Mesenchymal stem cell (in vitro differentiated cells and primary cell): ENCODE measurements around the gene RASA4B.
"Not testable (repeated sequence)": the region's sequence is repeated elsewhere in the genome, so short reads cannot be mapped to it uniquely, and the experiment has no call there.

Experiments used
- DNase-seq: peaks from one replicate; pipeline ENCODE4 v3.0.0-alpha.2; 2013
- H2AFZ ChIP-seq: one replicate; pipeline ENCODE4 v1.6.1; 2013; ENCODE audit warnings: low read depth, mild to moderate bottlenecking, control low read depth, inconsistent platforms, low read length, moderate library complexity
- H2AK5ac ChIP-seq: 2 replicates; pipeline ENCODE4 v1.6.1; 2013; ENCODE audit warnings: low read length, moderate library complexity, mild to moderate bottlenecking, inconsistent platforms; ENCODE audit not compliant: severe bottlenecking
- H2BK120ac ChIP-seq: one replicate; pipeline ENCODE4 v1.6.1; 2013; ENCODE audit warnings: low read depth, mild to moderate bottlenecking, inconsistent platforms, low read length, moderate library complexity
- H2BK12ac ChIP-seq, 2 experiments: one replicate each; pipeline ENCODE4 v1.6.1; 2013; ENCODE audit warnings: inconsistent platforms in 2 of 2, low read length in 2 of 2, mild to moderate bottlenecking in 2 of 2, moderate library complexity in 2 of 2, control low read depth in 1 of 2
- H2BK15ac ChIP-seq: one replicate; pipeline ENCODE4 v1.6.1; 2013; ENCODE audit warnings: mild to moderate bottlenecking, low read depth, inconsistent platforms; ENCODE audit not compliant: poor library complexity, severe bottlenecking
- H2BK5ac ChIP-seq: 2 replicates; pipeline ENCODE4 v1.6.1; 2013; ENCODE audit warnings: low read depth, mild to moderate bottlenecking, low read length, control low read depth, inconsistent platforms; ENCODE audit not compliant: poor library complexity, severe bottlenecking
- H3K14ac ChIP-seq, 2 experiments: one replicate each; pipeline ENCODE4 v1.6.1; 2013; ENCODE audit warnings: inconsistent platforms in 2 of 2, low read length in 2 of 2, control low read depth in 1 of 2, mild to moderate bottlenecking in 1 of 2, moderate library complexity in 1 of 2
- H3K18ac ChIP-seq, 2 experiments: one replicate each; pipeline ENCODE4 v1.6.1; 2013; ENCODE audit warnings: inconsistent platforms in 2 of 2, low read length in 2 of 2, control low read depth in 1 of 2, low read depth in 1 of 2, mild to moderate bottlenecking in 1 of 2
- H3K23ac ChIP-seq, 2 experiments: one replicate each; pipeline ENCODE4 v1.6.1; 2013; ENCODE audit warnings: inconsistent platforms in 2 of 2, low read length in 2 of 2, mild to moderate bottlenecking in 2 of 2, moderate library complexity in 2 of 2, control low read depth in 1 of 2
- H3K27ac ChIP-seq: 2 replicates; pipeline ENCODE4 v1.5.1; 2013; ENCODE audit warnings: mild to moderate bottlenecking, moderate library complexity, low read length, control low read depth, inconsistent platforms; ENCODE audit not compliant: poor library complexity, severe bottlenecking
- H3K27me3 ChIP-seq, 2 experiments: 2 replicates each; pipeline versions ENCODE4 v1.6.1 to v1.7.0; 2013; ENCODE audit warnings: low read length in 2 of 2, mild to moderate bottlenecking in 2 of 2, moderate library complexity in 2 of 2, control low read depth in 1 of 2, inconsistent platforms in 1 of 2; ENCODE audit not compliant: control insufficient read depth in 1 of 2, insufficient read depth in 1 of 2
- H3K36me3 ChIP-seq, 2 experiments: 2 replicates each; pipeline versions ENCODE4 v1.6.1 to v1.7.0; 2013; ENCODE audit warnings: low read length in 2 of 2, control low read depth in 1 of 2, inconsistent platforms in 1 of 2, low read depth in 1 of 2, mild to moderate bottlenecking in 1 of 2; ENCODE audit not compliant: insufficient read depth in 2 of 2, control insufficient read depth in 1 of 2
- H3K4ac ChIP-seq, 2 experiments: one replicate each; pipeline ENCODE4 v1.6.1; 2013; ENCODE audit warnings: inconsistent platforms in 2 of 2, low read length in 2 of 2, mild to moderate bottlenecking in 2 of 2, moderate library complexity in 2 of 2, control low read depth in 1 of 2, low read depth in 1 of 2
- H3K4me1 ChIP-seq: 2 replicates; pipeline ENCODE4 v1.6.1; 2013; ENCODE audit warnings: low read depth, low read length, control low read depth; ENCODE audit not compliant: control insufficient read depth, insufficient read depth
- H3K4me2 ChIP-seq: 2 replicates; pipeline ENCODE4 v1.6.1; 2013; ENCODE audit warnings: low read length, mild to moderate bottlenecking, inconsistent platforms; ENCODE audit not compliant: poor library complexity, severe bottlenecking
- H3K4me3 ChIP-seq, 2 experiments: 2 replicates each; pipeline versions ENCODE4 v1.5.1 to v1.7.0; 2013; ENCODE audit warnings: low read length in 2 of 2, mild to moderate bottlenecking in 2 of 2, control low read depth in 1 of 2, low read depth in 1 of 2; ENCODE audit not compliant: insufficient read depth in 1 of 2
- H3K79me1 ChIP-seq: replicated peaks from 2 replicates; pipeline ENCODE4 v1.6.1; 2013; ENCODE audit warnings: mild to moderate bottlenecking, control low read depth, low read length, inconsistent platforms; ENCODE audit not compliant: poor library complexity, severe bottlenecking
- H3K9ac ChIP-seq: 2 replicates; pipeline ENCODE4 v1.7.0; 2013; ENCODE audit warnings: mild to moderate bottlenecking, low read length, moderate library complexity
- H3K9me3 ChIP-seq: 2 replicates; pipeline ENCODE4 v1.7.0; 2013; ENCODE audit warnings: mild to moderate bottlenecking, low read length; ENCODE audit not compliant: control insufficient read depth
- H4K8ac ChIP-seq: one replicate; pipeline ENCODE4 v1.6.1; 2013; ENCODE audit warnings: inconsistent platforms, mild to moderate bottlenecking, low read length, moderate library complexity
- H4K91ac ChIP-seq: one replicate; pipeline ENCODE4 v1.6.1; 2013; ENCODE audit warnings: mild to moderate bottlenecking, low read length, inconsistent platforms
- WGBS: methylation state at CpG from one replicate; pipeline ENCODE4 v1.1.7; 2013; ENCODE audit warnings: mixed read lengths; 5-methylcytosine and 5-hydroxymethylcytosine counted together

The RASA4B gene

DNA sequence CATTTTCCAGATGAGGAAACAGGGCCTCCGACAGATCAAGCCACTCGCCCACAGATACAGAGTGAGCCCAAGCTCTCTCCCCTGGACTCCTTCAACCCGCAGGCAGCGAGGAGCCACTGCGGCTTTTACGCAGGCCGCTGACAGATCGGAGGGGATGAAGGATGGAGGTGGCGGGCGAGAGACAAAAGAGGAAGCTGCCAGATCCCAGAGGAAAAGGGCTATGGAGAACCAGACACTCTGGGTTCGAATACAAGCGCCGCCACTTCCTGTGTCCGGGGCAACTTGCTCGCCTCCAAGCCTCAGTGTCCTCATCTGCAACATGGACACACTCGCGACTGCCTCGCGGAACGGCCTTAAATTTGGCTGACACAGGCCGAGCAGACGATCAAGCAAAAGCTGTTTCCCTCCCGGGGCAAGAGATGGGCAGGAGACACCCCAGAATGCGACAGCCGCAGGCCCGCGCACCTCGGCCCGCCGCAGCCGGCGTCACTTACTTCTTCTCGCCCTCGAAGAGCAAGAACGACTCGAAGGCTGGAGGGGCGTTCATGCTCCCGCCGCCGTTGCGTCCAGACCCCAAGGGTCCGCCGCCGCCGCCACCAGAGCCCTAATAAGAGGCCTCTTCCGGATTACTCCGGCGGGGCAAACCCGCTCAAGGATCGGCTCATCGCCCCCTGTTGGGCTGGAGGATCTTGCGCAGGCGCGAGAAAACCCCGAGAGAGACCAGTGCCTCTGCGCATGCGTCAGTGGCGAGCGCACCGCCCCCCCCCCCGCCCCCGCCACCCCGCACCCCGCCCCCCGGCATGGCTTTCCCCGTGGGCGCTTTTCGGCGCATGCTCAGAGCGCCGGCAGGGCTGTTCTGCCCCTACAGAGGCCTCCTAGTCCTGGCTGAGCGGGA is 39.0 kb downstream of the RASA4B start, which contains the start of gene POLR2J:
Gene POLR2J, minus strand, starts transcription at position 609 of the 895 bp plus-strand sequence. Its CDS starts 62 bp downstream, at position 547.
- H4K8ac ChIP-seq, H2BK5ac ChIP-seq, H3K79me1 ChIP-seq, H3K27me3 ChIP-seq, H2BK12ac ChIP-seq, H3K4me1 ChIP-seq, H3K18ac ChIP-seq, H3K9me3 ChIP-seq, H3K27ac ChIP-seq, H2BK120ac ChIP-seq, H3K14ac ChIP-seq, H3K23ac ChIP-seq, H2AFZ ChIP-seq, H3K4ac ChIP-seq, H2AK5ac ChIP-seq, H4K91ac ChIP-seq, H2BK15ac ChIP-seq, H3K36me3 ChIP-seq, H3K4me2 ChIP-seq: not testable (repeated sequence)
- WGBS, result no CpG with 5 or more reads among the region's 72 CpGs
- peak; percentile 84 for DNase-seq
- Histone ChIP-seq H3K9ac (peak within 1 kb of the TSS; percentile 62), H3K4me3 (peak within 1 kb of the TSS in 1 of 2 experiments; percentile 56)

DNA sequence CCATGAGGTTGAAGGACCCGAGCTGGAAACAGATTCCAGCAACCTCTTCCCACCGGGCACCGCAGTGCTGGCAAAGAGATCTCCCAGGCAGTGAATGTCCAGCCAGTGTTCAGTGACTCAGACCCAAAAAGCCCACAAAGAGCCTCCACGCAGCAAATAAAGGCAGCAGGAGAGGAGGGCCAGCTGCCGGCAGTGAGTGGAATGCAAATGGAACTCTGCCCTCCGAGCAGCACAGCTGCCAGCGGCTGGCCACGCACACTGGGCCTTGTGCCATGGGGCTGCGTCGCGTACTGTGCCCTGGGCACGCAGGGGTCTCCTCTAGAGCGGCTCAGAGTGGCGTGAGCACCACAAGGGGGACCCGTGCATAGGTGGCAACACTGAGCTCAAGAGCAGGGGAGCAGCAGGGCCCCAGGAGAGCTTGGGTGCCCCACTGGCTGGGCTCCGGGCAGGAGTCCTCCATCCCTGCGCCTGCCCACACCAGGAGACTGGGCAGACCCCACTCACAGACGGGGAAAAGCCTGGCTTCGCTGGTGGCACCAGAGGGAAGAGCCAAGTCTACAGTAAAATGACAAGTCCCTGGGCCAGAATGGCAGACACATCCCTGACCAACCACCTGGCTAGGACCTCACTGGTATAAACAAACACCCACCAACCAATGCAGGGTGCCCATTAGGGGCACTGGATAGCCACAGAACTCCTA is 42.7 kb downstream of the RASA4B start:
- not testable (repeated sequence) for H3K79me1 ChIP-seq, H3K27me3 ChIP-seq, H4K8ac ChIP-seq, H2BK120ac ChIP-seq, H3K4me2 ChIP-seq, H2BK5ac ChIP-seq, H3K14ac ChIP-seq, H2BK15ac ChIP-seq, H3K18ac ChIP-seq, H3K9ac ChIP-seq, H3K27ac ChIP-seq, DNase-seq, H2BK12ac ChIP-seq, H3K9me3 ChIP-seq, H2AK5ac ChIP-seq, H3K4me3 ChIP-seq, H3K4ac ChIP-seq, H4K91ac ChIP-seq, H3K23ac ChIP-seq, H2AFZ ChIP-seq
- peaks cover 11% of the 10 kb centered on the region for H3K4me1 ChIP-seq
- no CpG with 5 or more reads among the region's 19 CpGs for WGBS
- H3K36me3 ChIP-seq, result peaks cover 17 to 36% of the 10 kb centered on the region in 2 experiments

DNA sequence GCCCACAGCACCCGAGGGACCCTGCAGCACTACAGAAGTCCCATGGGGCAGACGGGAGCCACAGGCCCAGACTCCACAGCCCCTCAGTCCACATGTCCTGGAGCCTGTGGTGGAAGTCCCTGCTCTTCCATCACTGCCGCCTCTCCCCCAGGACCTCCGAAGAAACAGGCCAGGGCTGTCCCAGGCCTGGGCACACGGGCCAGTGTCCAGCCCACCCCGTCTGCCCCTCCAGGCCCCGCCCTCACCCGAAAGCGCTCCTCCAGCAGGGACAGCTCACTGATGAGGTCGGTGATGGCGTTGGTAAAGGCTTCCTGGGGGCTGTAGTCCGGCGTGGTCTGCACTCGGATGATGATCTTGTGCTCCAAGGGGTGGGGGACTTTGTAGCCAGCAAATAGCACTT is 43.5 kb downstream of the RASA4B start:
- peaks cover 14% of the 10 kb centered on the region for H3K79me1 ChIP-seq
- not testable (repeated sequence) for H3K4me3 ChIP-seq, H4K8ac ChIP-seq, H3K4me2 ChIP-seq, H2AK5ac ChIP-seq, H2BK5ac ChIP-seq, H3K14ac ChIP-seq, H4K91ac ChIP-seq, H2BK12ac ChIP-seq, H3K23ac ChIP-seq, H3K27me3 ChIP-seq, DNase-seq, H2AFZ ChIP-seq, H3K4ac ChIP-seq, H2BK15ac ChIP-seq, H3K27ac ChIP-seq, H3K18ac ChIP-seq, H3K9ac ChIP-seq, H3K9me3 ChIP-seq, H2BK120ac ChIP-seq
- no CpG with 5 or more reads among the region's 14 CpGs for WGBS
- H3K4me1 ChIP-seq, result peaks cover 11% of the 10 kb centered on the region
- peaks cover 23 to 44% of the 10 kb centered on the region in 2 experiments for H3K36me3 ChIP-seq
